KG1 (cell line): ENCODE measurements around the gene RIN3.

Experiments used
- DNase-seq: peaks from one replicate; lab custom pipeline; 2025; lab: John Stamatoyannopoulos, UW

The RIN3 gene, protein sequence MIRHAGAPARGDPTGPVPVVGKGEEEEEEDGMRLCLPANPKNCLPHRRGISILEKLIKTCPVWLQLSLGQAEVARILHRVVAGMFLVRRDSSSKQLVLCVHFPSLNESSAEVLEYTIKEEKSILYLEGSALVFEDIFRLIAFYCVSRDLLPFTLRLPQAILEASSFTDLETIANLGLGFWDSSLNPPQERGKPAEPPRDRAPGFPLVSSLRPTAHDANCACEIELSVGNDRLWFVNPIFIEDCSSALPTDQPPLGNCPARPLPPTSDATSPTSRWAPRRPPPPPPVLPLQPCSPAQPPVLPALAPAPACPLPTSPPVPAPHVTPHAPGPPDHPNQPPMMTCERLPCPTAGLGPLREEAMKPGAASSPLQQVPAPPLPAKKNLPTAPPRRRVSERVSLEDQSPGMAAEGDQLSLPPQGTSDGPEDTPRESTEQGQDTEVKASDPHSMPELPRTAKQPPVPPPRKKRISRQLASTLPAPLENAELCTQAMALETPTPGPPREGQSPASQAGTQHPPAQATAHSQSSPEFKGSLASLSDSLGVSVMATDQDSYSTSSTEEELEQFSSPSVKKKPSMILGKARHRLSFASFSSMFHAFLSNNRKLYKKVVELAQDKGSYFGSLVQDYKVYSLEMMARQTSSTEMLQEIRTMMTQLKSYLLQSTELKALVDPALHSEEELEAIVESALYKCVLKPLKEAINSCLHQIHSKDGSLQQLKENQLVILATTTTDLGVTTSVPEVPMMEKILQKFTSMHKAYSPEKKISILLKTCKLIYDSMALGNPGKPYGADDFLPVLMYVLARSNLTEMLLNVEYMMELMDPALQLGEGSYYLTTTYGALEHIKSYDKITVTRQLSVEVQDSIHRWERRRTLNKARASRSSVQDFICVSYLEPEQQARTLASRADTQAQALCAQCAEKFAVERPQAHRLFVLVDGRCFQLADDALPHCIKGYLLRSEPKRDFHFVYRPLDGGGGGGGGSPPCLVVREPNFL

DNA sequence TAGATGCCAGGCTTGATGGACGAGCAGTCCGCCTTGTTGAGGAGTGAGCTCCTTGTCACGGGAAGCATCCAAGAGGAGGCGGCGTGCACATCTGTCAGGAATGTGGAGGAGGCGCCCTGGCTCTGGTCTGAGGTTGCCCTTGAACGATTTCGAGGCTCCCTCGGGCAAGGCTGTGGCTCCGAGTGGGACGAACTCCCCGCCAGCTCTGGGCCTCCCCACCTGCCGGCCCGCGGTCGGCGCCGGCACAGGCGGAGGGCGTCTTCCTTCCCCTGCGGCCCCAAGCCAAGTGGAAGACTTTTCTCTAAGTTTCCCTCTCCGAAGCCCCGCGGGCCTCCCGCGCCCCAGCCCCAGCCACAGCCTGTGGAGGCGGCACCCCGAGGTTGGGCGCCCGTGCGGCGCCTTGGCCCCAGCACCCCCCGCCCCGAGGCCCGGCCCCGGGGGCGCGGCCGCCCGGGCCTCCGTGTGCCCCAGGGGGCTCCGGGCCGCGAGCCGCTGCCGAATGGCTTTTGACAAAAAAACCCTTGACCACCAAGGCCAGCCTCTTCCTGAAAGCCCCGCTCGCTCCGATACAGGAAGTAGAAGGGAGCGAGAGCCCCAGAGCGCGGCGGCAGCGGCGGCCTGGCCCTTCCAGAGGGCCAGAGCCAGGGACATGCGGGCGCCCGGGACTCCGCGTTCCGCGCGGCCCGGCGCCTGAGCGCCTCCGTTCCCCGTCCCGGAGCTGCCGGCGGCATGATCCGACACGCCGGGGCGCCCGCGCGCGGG is at the start of gene RIN3:
RIN3 (plus strand) TSS at position 578 of the 762 bp plus-strand sequence; CDS start at position 730, 152 bp downstream.
- DNase-seq: peak; percentile 12

DNA sequence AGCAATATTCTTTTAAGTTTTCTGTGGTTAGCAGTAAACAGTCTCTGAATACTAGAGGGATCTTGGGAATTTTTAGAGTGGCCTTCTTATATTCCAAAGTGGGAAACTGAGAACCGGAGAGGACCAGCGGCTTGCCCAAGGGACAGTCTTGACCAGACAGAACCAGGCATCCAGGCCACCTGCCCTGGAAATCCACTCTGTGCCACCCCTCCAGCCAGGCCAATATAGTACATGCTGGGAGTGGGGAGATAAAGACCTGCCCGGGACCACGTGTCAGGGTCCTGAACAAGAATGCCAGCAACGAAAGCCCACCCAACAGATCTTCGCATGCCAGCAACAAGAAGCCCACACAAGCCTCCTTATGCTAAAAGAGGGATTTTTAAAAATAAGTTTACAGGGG is 49.4 kb upstream of the RIN3 start:
- DNase-seq: no peak

DNA sequence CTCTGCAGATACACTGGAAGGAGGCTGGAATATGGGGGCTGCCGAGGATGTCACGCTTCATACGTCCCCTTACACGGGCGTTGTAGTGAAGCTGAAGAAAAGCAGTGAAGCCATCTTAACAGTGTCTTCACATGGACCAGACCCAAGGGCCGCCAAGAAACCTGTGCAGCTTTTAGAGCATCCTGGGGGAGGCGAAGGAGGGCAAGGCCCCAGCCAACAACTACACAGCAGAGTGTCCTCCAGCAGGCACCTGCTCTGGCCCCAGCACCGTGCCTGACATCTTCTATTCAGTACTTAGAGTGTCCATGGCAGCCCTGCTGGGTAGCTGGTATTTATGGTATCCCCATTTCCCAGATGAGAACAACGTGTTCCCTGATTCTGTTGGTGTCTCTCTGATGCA is 48.9 kb upstream of the RIN3 start:
- no peak for DNase-seq

DNA sequence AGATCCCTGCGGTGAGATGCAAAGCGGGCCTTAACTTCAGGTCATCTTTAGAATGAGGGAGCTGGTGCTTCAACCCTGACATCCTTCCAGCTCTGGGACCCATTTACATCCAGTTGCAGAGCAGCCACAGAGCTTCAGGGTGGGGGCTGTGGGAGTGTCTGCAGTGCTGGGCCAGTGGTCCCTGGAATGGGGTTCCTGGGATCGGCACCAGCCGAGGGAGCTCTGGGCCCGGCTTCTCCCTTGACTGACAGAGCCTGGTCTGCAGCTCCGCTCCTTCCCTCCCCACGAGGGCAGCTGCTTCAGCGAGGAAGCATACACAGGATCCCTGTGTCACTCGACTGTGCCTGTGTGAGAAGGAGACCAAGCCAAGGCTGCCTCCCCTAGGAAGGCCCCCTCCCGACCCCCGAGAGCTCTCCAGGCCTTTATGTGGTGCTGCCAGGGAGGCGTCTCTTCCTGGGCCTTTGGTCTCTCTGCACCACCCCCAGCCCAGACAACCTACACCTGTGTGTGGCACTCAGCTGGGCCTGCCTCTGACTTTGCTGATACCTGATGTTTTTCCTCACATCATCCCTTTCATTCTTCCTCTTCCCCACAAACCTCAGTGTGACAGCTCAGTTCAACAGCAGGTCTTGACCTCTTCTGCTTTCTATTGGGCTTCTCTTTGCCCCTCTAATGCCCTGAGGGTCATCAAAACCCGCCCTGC is 48.1 kb upstream of the RIN3 start:
- DNase-seq: no peak

DNA sequence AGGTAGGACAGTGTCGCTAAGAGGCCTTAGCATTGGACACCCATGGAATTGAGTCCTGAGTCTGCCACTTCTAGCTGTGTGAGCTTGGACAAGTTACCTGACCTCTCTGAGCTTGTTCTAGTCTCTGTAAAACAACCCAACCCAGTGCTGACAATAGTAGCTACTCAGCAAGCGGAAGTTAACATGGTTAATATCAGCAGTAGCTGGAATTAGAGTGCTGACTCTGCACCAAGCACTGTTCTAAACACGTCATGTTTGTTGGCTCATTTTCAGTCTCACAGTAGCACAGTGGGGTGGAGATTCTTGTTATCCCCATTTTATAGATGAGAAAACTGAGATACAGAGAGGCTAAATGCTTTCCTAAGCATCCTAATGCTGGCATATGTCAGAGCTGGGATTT is 47.5 kb upstream of the RIN3 start:
- DNase-seq: no peak

DNA sequence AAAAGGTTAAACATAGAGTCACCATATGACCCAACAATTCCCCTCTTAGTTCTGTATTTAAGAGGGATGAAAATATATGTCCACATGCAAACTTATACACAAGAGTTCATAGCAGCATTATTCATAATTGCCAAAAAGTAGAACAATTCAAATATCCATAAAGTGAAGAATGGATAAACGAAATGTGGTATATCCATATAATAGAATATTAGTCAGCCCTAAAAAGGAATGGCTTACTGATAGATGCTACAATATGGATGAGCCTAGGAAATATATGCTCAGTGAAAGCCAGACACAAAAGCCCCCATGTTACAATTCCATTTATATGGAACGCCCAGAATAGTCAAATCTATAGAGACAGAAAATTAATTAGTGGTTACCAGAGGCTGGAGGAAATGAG is 44.1 kb upstream of the RIN3 start:
- no peak for DNase-seq

DNA sequence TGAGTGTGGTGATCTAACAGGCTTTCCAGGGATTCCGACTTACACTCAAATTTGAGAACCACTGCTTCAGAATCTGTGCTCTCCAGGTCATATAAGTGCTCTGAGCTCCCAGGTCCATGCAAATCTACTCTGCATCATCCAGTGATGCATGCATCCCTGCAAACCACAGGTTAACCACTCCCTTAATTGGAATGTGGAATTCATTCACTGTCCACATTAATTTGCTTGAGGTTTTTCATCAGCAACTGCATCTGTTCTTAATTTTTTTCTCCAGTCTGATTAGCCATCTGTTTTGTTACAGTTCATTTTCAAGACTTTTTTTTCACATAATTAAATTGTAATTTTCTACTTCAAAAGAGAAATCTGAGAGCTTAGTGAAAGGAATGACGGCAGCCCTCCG is 43.4 kb upstream of the RIN3 start:
- no peak for DNase-seq

DNA sequence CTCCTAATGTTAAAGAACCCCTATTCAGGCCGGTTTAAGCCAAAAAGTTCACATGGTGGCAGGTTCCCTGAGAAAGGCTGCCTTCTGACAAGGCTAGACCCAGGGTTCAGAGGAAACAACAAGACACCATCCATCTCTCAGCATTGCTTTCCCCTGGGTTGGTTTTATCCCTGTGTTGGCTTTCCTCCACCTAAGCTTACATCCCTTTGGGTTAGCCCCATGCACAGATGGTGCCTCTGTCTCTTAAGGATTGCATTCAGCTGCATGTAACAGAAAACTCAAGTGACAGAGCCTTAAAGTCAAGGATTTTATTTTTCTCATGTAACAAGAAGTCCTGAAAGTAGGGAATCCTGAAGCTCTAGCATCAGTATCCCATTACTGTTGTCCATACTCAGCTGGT is 42.8 kb upstream of the RIN3 start:
- DNase-seq: no peak

DNA sequence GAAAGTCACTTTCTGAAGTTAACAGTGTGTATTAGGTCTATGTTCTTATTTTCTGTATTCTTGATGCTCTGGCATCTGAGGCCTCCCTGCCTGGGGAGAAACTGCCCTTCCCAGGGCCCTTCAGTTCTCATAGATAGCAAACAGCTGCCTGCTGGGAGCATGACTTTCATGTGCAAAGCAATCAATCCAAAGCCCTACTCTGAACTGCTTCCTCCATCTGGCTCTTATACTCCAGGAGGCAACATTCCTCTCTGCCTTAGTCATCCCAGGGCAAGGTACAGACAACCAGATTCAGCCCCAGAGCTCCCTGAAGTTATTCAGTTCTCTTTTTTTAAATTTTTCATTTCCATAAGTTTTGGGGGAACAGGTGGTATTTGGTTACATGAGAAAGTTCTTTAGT is 41.7 kb upstream of the RIN3 start:
- DNase-seq: no peak

DNA sequence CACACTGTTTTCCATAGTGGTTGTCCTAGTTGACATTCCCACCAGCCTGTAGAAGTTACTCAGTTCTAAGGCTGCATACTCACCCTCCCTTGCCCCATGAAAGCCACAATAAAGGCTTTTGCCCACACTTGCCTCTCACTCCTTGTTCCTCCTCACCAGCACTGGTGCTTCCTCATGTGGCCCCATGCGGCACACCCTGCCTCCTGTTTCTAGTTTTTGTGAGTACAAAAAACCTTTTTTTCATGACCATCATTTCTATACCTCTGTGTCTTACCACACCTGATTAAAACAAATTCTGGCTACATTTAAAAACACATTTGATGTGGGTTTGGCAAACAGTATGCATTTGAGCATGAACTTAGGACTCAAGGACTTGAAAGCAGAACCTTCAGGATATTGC is 40.7 kb upstream of the RIN3 start:
- DNase-seq: no peak

DNA sequence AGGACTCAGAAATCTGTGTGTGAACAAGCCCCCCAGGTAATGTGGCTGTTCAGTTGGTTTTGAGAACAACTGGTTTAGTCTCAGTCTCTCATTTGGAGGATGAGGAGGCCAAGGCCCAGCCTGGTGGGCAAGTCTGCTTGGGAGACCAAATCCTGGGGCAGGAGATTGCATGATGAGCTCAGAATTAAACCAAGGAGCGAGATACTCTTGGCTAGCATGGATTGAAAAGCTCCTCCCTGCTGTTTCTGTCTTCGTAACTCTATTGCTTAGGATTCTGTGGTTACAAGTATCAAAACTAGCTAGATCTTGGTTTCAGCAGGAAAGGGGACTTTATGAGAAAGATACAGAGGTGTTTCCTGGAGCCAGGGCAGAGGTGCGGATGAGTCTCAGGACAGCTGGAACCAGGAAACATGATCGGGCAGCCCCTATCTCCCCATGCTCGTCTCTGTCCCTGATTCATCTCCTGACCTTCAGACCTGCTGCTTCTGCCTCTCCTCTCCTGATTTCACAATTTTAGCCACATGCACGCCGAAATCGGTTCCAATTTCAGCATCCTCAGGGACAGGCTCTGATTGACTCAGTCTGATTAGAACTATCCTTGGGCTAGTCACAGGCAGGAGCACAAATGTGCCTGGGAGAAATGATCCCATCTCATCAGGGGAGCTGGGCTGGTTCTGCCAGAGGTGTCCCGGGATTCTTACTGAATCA is 40.2 kb upstream of the RIN3 start:
- DNase-seq: no peak

DNA sequence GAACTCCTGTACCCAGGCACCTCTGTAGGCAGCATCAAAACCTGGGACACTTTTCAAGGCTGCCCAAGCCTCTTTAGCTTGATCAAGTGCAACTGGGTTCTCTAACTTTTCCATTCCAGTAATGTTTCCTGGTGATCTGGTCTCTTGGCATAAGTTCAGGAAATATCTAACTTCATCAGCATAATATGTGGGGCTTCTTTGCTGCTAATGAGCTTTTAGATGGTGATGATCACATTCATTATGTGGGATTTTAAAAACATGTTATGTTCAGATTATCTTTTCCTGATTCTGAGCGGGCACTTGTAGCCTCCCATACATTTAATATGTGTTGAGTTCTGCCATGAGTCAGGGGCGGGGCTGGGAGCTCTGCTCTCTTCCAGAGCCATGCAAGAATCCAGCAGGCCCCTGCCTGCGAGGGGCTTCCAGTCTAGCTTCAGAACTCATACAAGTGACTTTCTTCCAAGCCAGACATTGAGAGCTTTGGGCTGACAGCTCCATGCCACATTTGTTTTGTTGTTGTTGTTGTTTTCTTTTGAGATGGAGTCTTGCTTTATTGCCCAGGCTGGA is 39.5 kb upstream of the RIN3 start:
- DNase-seq: no peak

DNA sequence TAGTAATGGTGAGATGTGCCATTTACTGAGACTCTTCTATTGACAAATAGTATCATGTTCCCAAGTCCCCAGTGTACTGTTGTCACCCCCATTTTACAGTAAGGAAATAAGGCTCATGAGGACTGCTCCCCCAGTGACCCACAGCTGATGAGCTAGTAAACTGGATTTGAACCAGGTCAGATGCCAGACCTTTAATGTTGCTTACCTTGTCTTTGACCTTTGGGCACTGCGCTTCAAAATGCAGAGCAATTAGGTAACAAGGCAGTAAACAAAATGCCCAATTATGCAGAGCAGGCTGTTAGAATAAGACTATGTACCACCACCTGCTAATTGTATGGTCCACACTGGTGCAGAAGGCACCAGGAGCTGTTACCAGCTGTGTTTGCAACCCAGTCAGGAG is 38.5 kb upstream of the RIN3 start:
- DNase-seq: no peak

DNA sequence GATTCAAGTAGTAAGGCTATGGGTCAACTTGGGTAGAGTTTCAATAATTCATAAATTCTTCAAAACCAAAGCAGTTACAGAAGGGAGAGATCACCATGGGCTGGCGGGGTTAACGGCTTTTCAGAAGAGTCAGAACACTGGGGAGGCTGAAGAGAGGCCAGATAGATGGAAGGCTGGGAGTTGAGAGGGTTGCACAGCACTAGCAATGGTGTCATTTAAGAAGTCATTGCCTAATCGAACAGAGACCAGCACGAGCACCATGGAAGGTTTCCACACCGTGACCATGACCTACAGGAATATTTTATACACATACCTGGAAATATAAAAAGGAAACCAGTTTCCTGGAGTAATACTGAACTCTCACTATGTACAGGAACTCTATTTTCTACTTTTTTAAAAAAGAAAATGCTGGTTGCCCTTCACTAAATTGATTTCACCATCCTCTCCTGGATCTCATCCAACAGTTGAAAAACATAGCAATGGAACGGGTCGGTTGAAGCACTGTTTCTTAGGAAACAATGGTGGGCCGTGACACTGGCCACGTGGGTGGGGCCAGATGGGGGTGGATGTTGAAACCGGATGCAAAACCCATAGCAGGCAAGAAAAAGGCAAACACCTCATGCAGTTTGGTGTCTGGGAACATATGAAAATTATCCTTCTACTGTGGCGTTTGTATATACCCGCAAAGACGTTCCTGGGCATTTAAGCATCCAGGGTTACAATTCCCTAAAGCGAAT is 38.0 kb upstream of the RIN3 start:
- no peak for DNase-seq

DNA sequence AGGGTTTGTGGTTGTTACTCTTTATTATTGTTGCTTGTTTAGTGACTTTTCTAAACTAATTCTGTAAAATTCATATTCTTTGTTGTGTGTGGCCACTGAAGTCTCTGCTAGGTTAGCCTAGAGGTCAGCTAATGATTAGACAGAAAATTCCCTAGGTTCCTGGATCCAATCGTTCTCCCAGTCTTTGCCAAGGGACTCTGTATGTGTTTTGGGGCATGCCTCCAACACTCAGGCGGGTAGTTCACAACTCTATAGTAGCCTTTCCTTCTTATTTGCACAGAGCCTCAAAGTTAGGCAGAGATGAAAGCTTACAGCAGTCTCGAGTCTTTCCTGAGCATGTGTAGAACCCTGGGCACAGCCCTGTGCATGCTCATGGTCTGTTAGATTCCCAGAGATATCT is 32.7 kb upstream of the RIN3 start:
- DNase-seq: no peak

DNA sequence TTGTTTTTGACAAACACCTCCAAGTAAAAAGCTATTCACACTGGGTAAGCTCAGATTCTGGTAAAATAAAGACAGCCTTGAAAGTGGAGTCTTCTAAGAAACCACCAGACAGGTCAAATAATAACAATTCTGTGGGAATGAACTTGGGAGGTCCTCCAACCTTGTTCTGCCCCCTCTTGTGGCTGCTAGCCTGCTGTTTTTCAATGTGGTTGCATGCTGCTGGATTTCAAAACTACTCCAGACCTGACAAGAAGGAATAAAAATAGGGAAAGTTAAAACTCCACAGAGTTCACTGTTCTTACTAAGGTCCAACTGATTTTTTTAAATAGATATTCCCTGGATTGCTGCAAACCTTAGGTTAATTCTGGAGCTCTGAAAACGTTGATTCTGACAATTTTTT is 32.2 kb upstream of the RIN3 start:
- DNase-seq: no peak

DNA sequence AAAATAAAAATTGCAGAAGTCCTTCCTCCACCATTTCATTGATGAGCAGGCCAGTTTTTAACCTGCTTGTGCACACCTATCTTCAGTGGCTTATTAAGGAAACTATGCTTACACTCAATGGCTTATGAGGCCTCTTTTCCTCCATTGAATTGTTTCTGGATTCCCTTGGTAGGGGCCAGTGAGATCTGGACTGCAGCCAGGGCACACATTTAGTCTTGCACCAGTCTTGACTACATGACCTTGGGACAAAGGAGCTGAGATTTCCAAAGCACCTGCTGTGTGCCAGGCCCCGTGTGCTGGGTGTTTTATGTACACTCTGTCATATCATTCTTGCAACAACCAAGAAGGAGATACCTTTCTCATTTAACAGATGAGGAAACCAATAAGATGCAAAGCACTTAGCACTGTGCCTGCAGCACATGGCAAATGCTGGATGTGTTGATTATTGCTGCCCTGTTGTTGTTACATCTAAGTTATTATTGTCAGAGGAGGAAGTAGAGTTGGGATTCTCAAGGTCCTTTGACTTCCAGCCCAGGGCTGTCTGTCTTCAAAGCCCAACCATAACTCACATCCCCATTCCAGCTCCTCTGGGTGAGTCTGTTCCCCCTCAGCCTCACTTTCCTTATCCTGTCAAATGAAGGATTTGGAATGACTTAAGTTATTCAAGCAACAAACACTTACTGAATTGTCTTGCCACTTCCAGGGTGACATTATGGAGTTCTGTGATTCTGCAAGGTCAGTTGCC is 31.6 kb upstream of the RIN3 start:
- no peak for DNase-seq

DNA sequence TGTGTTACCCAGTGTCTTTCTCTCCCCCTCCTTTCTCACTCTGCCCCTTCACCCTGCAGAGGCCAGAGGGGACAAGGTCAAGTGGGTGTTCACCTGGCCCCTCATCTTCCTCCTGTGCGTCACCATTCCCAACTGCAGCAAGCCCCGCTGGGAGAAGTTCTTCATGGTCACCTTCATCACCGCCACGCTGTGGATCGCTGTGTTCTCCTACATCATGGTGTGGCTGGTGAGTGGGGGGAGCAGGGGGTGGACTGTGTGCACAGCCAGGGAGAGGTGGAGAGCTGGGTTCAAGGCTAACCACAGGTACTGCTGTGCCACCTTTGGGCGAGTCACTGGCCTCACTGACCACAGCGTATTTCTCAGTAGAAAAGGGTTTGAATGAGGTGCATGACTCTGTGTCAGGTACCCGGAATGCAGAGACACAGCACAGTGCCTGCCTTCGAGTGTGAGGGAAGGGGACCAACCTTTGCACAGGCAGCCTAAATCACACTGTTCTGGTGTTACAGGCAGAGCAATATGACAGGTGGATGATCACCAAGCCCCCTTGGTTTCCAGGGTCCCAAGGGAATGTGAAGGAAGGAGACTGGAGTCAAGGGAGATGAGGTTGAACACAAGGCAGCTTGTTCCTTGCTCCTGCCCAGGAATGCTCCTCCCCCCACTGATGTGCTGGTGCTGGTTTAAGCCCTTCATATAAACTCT is 30.8 kb upstream of the RIN3 start:
- DNase-seq: no peak
